ENCODE measurements around the gene PBX4. TPM values are rescaled to one million over a fixed set of nuclear protein-coding genes. Genes with fewer than 3 reads are reported as not detected.

Gene PBX4
- total and polyA plus RNA-seq, 4 donors: 2.2 to 8.3 (median 6.8) TPM

GRCh38 chr19:19548915-19549759, 69.3 kb downstream of the PBX4 start:
- 40 to 52% methylated on average over 13 of the region's 13 CpGs for WGBS, 2 donors
- H3K4me1 ChIP-seq (ENCODE audit: control insufficient read depth in 5 of 5, insufficient read depth in 5 of 5, low read length in 5 of 5): peaks cover 0 to 30% (median 2%) of the 10 kb centered on the region in 5 donors
- peaks cover 0 to 9% (median 4%) of the 10 kb centered on the region in 3 donors for H3K27me3 ChIP-seq (ENCODE audit: control insufficient read depth in 3 of 3, insufficient read depth in 3 of 3, low read length in 2 of 3)
- no peaks in the 10 kb centered on the region for H3K36me3 ChIP-seq (ENCODE audit: control insufficient read depth in 4 of 4, insufficient read depth in 4 of 4, low read length in 4 of 4)
- peaks cover 0 to 10% (median 0%) of the 10 kb centered on the region in 4 donors for H3K9me3 ChIP-seq (ENCODE audit: control insufficient read depth in 4 of 4, insufficient read depth in 3 of 4, low read length in 3 of 4)
- TF ChIP-seq, protein P1, sequence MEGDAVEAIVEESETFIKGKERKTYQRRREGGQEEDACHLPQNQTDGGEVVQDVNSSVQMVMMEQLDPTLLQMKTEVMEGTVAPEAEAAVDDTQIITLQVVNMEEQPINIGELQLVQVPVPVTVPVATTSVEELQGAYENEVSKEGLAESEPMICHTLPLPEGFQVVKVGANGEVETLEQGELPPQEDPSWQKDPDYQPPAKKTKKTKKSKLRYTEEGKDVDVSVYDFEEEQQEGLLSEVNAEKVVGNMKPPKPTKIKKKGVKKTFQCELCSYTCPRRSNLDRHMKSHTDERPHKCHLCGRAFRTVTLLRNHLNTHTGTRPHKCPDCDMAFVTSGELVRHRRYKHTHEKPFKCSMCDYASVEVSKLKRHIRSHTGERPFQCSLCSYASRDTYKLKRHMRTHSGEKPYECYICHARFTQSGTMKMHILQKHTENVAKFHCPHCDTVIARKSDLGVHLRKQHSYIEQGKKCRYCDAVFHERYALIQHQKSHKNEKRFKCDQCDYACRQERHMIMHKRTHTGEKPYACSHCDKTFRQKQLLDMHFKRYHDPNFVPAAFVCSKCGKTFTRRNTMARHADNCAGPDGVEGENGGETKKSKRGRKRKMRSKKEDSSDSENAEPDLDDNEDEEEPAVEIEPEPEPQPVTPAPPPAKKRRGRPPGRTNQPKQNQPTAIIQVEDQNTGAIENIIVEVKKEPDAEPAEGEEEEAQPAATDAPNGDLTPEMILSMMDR (IDR thresholded peaks at IDR 0.05; ENCODE audit: control extremely low read depth, extremely low read depth): no peak
- no peak overlapping the region for H3K4me3 ChIP-seq
- no peak overlapping the region for H3K27ac ChIP-seq (ENCODE audit: low read depth in 1 of 2, low read length in 1 of 2)
- no peak overlapping the region for H3K9ac ChIP-seq (ENCODE audit: insufficient read depth in 1 of 2, low read length in 2 of 2)
- ATAC-seq (ENCODE audit: insufficient read depth, low FRiP score): no peak
- no peak for DNase-seq

DNA sequence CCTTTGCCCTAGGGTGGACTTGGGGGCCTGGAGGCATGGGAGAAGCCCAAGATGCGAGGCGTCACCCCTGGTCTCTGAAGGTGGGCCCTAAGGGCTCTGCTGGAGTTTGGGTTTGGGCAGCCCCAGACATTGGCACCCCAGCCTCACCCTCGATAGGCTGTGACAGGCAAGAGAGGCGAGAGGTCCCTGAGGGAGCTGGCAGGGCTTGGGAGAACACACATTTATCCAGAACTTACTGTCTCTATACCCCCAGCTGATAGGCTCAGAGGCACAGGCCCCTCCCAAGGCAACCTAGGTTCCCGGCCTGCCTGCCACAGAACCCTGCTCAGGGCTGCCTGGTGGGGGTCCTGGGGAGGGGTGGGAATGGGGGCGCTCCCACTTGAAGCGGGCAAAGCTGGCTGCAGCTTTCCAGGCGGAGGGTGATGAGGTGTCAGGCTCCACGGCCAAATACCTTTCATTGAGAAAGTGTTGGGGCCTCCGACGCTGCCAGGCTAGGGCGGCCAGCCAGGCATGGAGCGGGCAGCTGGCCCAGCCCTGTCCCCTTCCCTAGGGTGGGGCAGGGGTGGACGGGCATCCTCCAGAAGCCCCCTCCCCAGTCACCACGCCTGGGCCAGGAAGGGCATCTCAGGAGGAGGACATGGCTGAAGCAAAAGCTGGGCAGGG, 70.7 kb downstream of the PBX4 start:
- Histone ChIP-seq H3K4me1 (ENCODE audit: control insufficient read depth in 5 of 5, insufficient read depth in 5 of 5, low read length in 5 of 5) (peaks cover 0 to 30% (median 2%) of the 10 kb centered on the region in 5 donors), H3K4me3 (no peak overlapping the region), H3K27ac (ENCODE audit: low read depth in 1 of 2, low read length in 1 of 2) (no peak overlapping the region), H3K9me3 (ENCODE audit: control insufficient read depth in 4 of 4, insufficient read depth in 3 of 4, low read length in 3 of 4) (peaks cover 0 to 10% (median 0%) of the 10 kb centered on the region in 4 donors), H3K27me3 (ENCODE audit: control insufficient read depth in 3 of 3, insufficient read depth in 3 of 3, low read length in 2 of 3) (peaks cover 0 to 9% (median 4%) of the 10 kb centered on the region in 3 donors), H3K36me3 (ENCODE audit: control insufficient read depth in 4 of 4, insufficient read depth in 4 of 4, low read length in 4 of 4) (no peaks in the 10 kb centered on the region), H3K9ac (ENCODE audit: insufficient read depth in 1 of 2, low read length in 2 of 2) (no peak overlapping the region)
- DNase-seq (peak; percentile 38 to 58 (median 53)), ATAC-seq (ENCODE audit: insufficient read depth, low FRiP score) (no peak)
- 56 to 72% methylated on average over 15 of the region's 15 CpGs for WGBS, 2 donors
- TF ChIP-seq, protein P1 (IDR thresholded peaks at IDR 0.05; ENCODE audit: control extremely low read depth, extremely low read depth): no peak

- WGBS, 2 donors: 68 to 72% methylated on average over 19 of the region's 19 CpGs
- peaks cover 0 to 32% (median 2%) of the 10 kb centered on the region in 5 donors for H3K4me1 ChIP-seq (ENCODE audit: control insufficient read depth in 5 of 5, insufficient read depth in 5 of 5, low read length in 5 of 5)
- ATAC-seq (ENCODE audit: insufficient read depth, low FRiP score) (no peak), DNase-seq (no peak)
- no peaks in the 10 kb centered on the region for H3K36me3 ChIP-seq (ENCODE audit: control insufficient read depth in 4 of 4, insufficient read depth in 4 of 4, low read length in 4 of 4)
- TF ChIP-seq, protein P1 (IDR thresholded peaks at IDR 0.05; ENCODE audit: control extremely low read depth, extremely low read depth): no peak
- H3K27ac ChIP-seq (ENCODE audit: low read depth in 1 of 2, low read length in 1 of 2): no peak overlapping the region
- no peak overlapping the region for H3K9ac ChIP-seq (ENCODE audit: insufficient read depth in 1 of 2, low read length in 2 of 2)
- H3K4me3 ChIP-seq: no peak overlapping the region
- H3K9me3 ChIP-seq (ENCODE audit: control insufficient read depth in 4 of 4, insufficient read depth in 3 of 4, low read length in 3 of 4): peaks cover 0 to 10% (median 0%) of the 10 kb centered on the region in 4 donors
- peaks cover 4 to 9% (median 4%) of the 10 kb centered on the region in 3 donors for H3K27me3 ChIP-seq (ENCODE audit: control insufficient read depth in 3 of 3, insufficient read depth in 3 of 3, low read length in 2 of 3)
Measured at GRCh38 chr19:19546751-19547162, 71.7 kb downstream of the PBX4 start.

All from lung (tissue), 12 donors.